HEK293 (cell line): Measurements from ENCODE around the gene SRPK1.

Experiments
- CTCF ChIA-PET: fragments of 350-600 bp; formaldehyde crosslinking; extraction: SDS; loops from one replicate; lab custom pipeline; 2021; ENCODE audit warnings: antibody characterized with exemption; lab: Yijun Ruan, JAX
- POLR2A ChIA-PET: fragments of 300-600 bp; formaldehyde crosslinking; extraction: SDS; loops from one replicate; lab custom pipeline; 2020; ENCODE audit warnings: antibody characterized with exemption, inconsistent platforms; lab: Yijun Ruan, JAX
- H3K27ac ChIP-seq: fragments of 200-500 bp; sonication (Bioruptor generic); 2 replicates; pipeline ENCODE4 v1.5.1; 2014; ENCODE audit warnings: low read depth, low read length, control low read depth, inconsistent platforms; ENCODE audit errors: extremely low read depth
- H3K36me3 ChIP-seq, 2 experiments: fragments of 200-500 bp in 1 of 2; sonication (Bioruptor generic) in 1 of 2; 1 replicate in 1 of 2; 2 replicates in 1 of 2; pipeline ENCODE4 v1.5.1; 2014 to 2017; ENCODE audit warnings: inconsistent platforms in 2 of 2, low read length in 2 of 2; ENCODE audit not compliant: control insufficient read depth in 2 of 2, insufficient read depth in 1 of 2
- H3K4me1 ChIP-seq: fragments of 200-500 bp; sonication (Bioruptor generic); 2 replicates; pipeline ENCODE4 v1.5.1; 2014; ENCODE audit warnings: mild to moderate bottlenecking, low read length, inconsistent platforms; ENCODE audit not compliant: control insufficient read depth, insufficient read depth
- H3K4me3 ChIP-seq: 2 replicates; pipeline ENCODE4 v1.5.1; 2011; ENCODE audit warnings: low read depth, mild to moderate bottlenecking, control low read depth, low read length, moderate library complexity
- H3K9me3 ChIP-seq: fragments of 200-500 bp; sonication (Bioruptor generic); 2 replicates; pipeline ENCODE4 v1.5.1; 2014; ENCODE audit warnings: low read depth, low read length, inconsistent platforms; ENCODE audit not compliant: control insufficient read depth, insufficient read depth
- BCL6B ChIP-seq: fragments of 450-650 bp; formaldehyde crosslinking; IDR thresholded peaks from 2 replicates; pipeline ENCODE4 v1.5.1; 2017; ENCODE audit warnings: missing biosample characterization, missing genetic modification characterization
- GFI1B ChIP-seq: fragments of 450-650 bp; formaldehyde crosslinking; IDR thresholded peaks from 2 replicates; pipeline ENCODE4 v1.5.1; 2016; ENCODE audit warnings: missing biosample characterization, missing genetic modification characterization
- GLIS1 ChIP-seq: fragments of 450-650 bp; formaldehyde crosslinking; IDR thresholded peaks from 2 replicates; pipeline ENCODE4 v1.5.1; 2016; ENCODE audit warnings: missing biosample characterization, missing genetic modification characterization
- HIC1 ChIP-seq: fragments of 450-650 bp; formaldehyde crosslinking; IDR thresholded peaks from 2 replicates; pipeline ENCODE4 v1.5.1; 2016; ENCODE audit warnings: missing biosample characterization, missing genetic modification characterization
- MYNN ChIP-seq: fragments of 450-650 bp; formaldehyde crosslinking; IDR thresholded peaks from 2 replicates; pipeline ENCODE4 v1.5.1; 2016; ENCODE audit warnings: missing biosample characterization, missing genetic modification characterization, borderline replicate concordance
- PRDM1 ChIP-seq: fragments of 450-650 bp; formaldehyde crosslinking; IDR thresholded peaks from 2 replicates; pipeline ENCODE4; 2016; ENCODE audit warnings: missing biosample characterization, missing genetic modification characterization
- SCRT2 ChIP-seq: fragments of 450-650 bp; formaldehyde crosslinking; IDR thresholded peaks from 2 replicates; pipeline ENCODE4 v1.5.1; 2016; ENCODE audit warnings: missing biosample characterization, missing genetic modification characterization
- ZNF146 ChIP-seq: fragments of 450-650 bp; formaldehyde crosslinking; IDR thresholded peaks from 2 replicates; pipeline ENCODE4 v1.5.1; 2016; ENCODE audit warnings: missing biosample characterization, missing genetic modification characterization
- ZNF18 ChIP-seq: fragments of 450-650 bp; formaldehyde crosslinking; IDR thresholded peaks from 2 replicates; pipeline ENCODE4 v1.5.1; 2016; ENCODE audit warnings: missing biosample characterization, missing genetic modification characterization
- ZNF248 ChIP-seq: fragments of 450-650 bp; formaldehyde crosslinking; IDR thresholded peaks from 2 replicates; pipeline ENCODE4 v1.5.1; 2017; ENCODE audit warnings: missing biosample characterization, missing genetic modification characterization
- ZNF324 ChIP-seq: fragments of 450-650 bp; formaldehyde crosslinking; IDR thresholded peaks from 2 replicates; pipeline ENCODE4 v1.5.1; 2016; ENCODE audit warnings: missing biosample characterization, missing genetic modification characterization
- ZNF394 ChIP-seq: fragments of 450-650 bp; formaldehyde crosslinking; IDR thresholded peaks from 2 replicates; pipeline ENCODE4 v1.5.1; 2016; ENCODE audit warnings: missing biosample characterization, missing genetic modification characterization, mild to moderate bottlenecking, moderate library complexity, borderline replicate concordance
- ZNF423 ChIP-seq: fragments of 450-650 bp; formaldehyde crosslinking; IDR thresholded peaks from 2 replicates; pipeline ENCODE4 v1.5.1; 2016; ENCODE audit warnings: missing biosample characterization, missing genetic modification characterization
- ZNF426 ChIP-seq: fragments of 450-650 bp; formaldehyde crosslinking; IDR thresholded peaks from 2 replicates; pipeline ENCODE4 v1.5.1; 2017; ENCODE audit warnings: missing biosample characterization, missing genetic modification characterization, mild to moderate bottlenecking, inconsistent platforms, moderate library complexity
- ZNF548 ChIP-seq: fragments of 450-650 bp; formaldehyde crosslinking; IDR thresholded peaks from 2 replicates; pipeline ENCODE4 v1.5.1; 2016; ENCODE audit warnings: missing biosample characterization, missing genetic modification characterization
- ZNF560 ChIP-seq: fragments of 450-650 bp; formaldehyde crosslinking; IDR thresholded peaks from 2 replicates; pipeline ENCODE4 v1.5.1; 2017; ENCODE audit warnings: missing biosample characterization, missing genetic modification characterization, borderline replicate concordance
- ZNF571 ChIP-seq: fragments of 450-650 bp; formaldehyde crosslinking; IDR thresholded peaks from 2 replicates; pipeline ENCODE4 v1.5.0; 2017; ENCODE audit warnings: missing biosample characterization, missing genetic modification characterization
- ZNF600 ChIP-seq: fragments of 450-650 bp; formaldehyde crosslinking; IDR thresholded peaks from 2 replicates; pipeline ENCODE4 v1.5.1; 2016; ENCODE audit warnings: missing biosample characterization, missing genetic modification characterization
- ZNF610 ChIP-seq: fragments of 450-650 bp; formaldehyde crosslinking; IDR thresholded peaks from 2 replicates; pipeline ENCODE4 v1.5.1; 2016; ENCODE audit warnings: missing biosample characterization, missing genetic modification characterization, borderline replicate concordance
- ZNF621 ChIP-seq: fragments of 450-650 bp; formaldehyde crosslinking; IDR thresholded peaks from 2 replicates; pipeline ENCODE4 v1.5.1; 2017; ENCODE audit warnings: missing biosample characterization, missing genetic modification characterization
- ZNF639 ChIP-seq: fragments of 450-650 bp; formaldehyde crosslinking; IDR thresholded peaks from 2 replicates; pipeline ENCODE4 v1.5.1; 2016; ENCODE audit warnings: missing biosample characterization, missing genetic modification characterization
- ZSCAN18 ChIP-seq: fragments of 450-650 bp; formaldehyde crosslinking; IDR thresholded peaks from 2 replicates; pipeline ENCODE4 v1.5.1; 2016; ENCODE audit warnings: missing biosample characterization, missing genetic modification characterization
- ZSCAN4 ChIP-seq: fragments of 450-650 bp; formaldehyde crosslinking; IDR thresholded peaks from 2 replicates; pipeline ENCODE4 v1.5.1; 2017; ENCODE audit warnings: missing biosample characterization, missing genetic modification characterization

The SRPK1 gene

GRCh38 chr6:35801148-35801547 lies 119.8 kb downstream of the SRPK1 start:
- H3K4me1 ChIP-seq: no peaks in the 10 kb centered on the region
- ChIA-PET POLR2A (no interaction called here), CTCF (interaction anchor here (0.6 to 0.7 kb wide), 2 partner anchors 9 to 730 kb away, joined by 3 to 5 read pairs; no protein-coding TSS in a partner anchor)
- no peaks in the 10 kb centered on the region for H3K36me3 ChIP-seq
- no peak overlapping the region for H3K27ac ChIP-seq
- TF ChIP-seq HIC1 (tag by site-specific recombination) (no peak), ZNF600 (tag by site-specific recombination) (no peak), ZNF324 (no peak), ZSCAN4 (tag by site-specific recombination) (no peak), PRDM1 (tag by site-specific recombination) (no peak), SCRT2 (tag by site-specific recombination) (no peak), ZNF610 (no peak), ZNF146 (tag by site-specific recombination) (no peak), ZNF639 (tag by site-specific recombination) (no peak), ZNF548 (tag by site-specific recombination) (no peak), ZNF18 (tag by site-specific recombination) (no peak), ZNF394 (no peak), ZNF560 (no peak), MYNN (tag by site-specific recombination) (no peak)
- no peak overlapping the region for H3K4me3 ChIP-seq
- H3K9me3 ChIP-seq: no peaks in the 10 kb centered on the region

- CTCF ChIA-PET: interaction anchor here (0.6 to 1.2 kb wide), 2 partner anchors 40 to 275 kb away, joined by 3 read pairs; no protein-coding TSS in a partner anchor
- H3K36me3 ChIP-seq: no peaks in the 10 kb centered on the region
- no peaks in the 10 kb centered on the region for H3K4me1 ChIP-seq
- H3K4me3 ChIP-seq: no peak overlapping the region
- H3K27ac ChIP-seq: no peak overlapping the region
- no peaks in the 10 kb centered on the region for H3K9me3 ChIP-seq
- POLR2A ChIA-PET: no interaction called here
- TF ChIP-seq GLIS1 (tag by site-specific recombination) (no peak), ZNF248 (tag by site-specific recombination) (no peak), ZNF423 (no peak), ZSCAN18 (tag by site-specific recombination) (no peak), ZNF571 (tag by site-specific recombination) (no peak), ZNF621 (tag by site-specific recombination) (no peak), BCL6B (no peak), ZNF426 (tag by site-specific recombination) (no peak), GFI1B (tag by site-specific recombination) (no peak)
Measured at GRCh38 chr6:35798706-35799105, 122.2 kb downstream of the SRPK1 start.
